HG03442 (cell line): ENCODE measurements around the gene APOL4.
"Not testable (repeated sequence)": the region's sequence is repeated elsewhere in the genome, so short reads cannot be mapped to it uniquely, and the experiment has no call there.

Experiments
- ATAC-seq: cut with Tn5 transposase; IDR thresholded peaks from one replicate; pipeline ENCODE4 v1.9.1; 2021; ENCODE audit warnings: mild to moderate bottlenecking, moderate library complexity; ENCODE audit not compliant: unreplicated experiment

APOL4 gene

GRCh38 chr22:36201630-36202319, at the start of gene APOL4:
TSS of gene APOL4 (minus strand) at chr22:36201809. CDS start at chr22:36201734, 75 bp downstream.
- no peak for ATAC-seq

DNA sequence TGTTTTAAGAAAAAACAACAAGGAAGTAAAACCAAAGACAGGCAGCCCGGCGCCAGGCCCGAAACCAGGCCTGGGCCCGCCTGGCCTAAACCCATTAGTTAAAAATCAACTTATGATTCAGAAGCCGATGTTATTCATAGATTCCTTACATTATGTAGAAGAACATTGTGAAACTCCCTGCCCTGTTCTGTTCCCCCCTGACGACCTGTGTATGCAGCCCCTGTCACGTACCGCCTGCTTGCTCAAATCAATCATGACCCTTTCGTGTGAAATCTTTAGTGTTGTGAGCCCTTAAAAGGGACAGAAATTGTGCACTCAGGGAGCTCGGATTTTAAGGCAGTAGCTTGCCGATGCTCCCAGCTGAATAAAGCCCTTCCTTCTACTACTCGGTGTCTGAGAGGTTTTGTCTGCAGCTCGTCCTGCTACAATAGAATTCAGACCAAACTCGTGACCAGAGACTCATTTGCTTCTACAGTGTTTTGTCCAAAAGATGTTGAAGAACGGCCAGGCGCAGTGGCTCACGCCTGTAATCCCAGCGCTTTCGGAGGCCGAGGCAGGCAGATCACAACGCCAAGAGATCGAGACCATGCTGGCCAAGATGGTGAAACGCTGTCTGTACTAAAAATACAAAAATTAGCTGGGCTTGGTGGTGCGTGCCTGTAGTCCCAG, 48.8 kb upstream of the APOL4 start:
- ATAC-seq, result not testable (repeated sequence)

DNA sequence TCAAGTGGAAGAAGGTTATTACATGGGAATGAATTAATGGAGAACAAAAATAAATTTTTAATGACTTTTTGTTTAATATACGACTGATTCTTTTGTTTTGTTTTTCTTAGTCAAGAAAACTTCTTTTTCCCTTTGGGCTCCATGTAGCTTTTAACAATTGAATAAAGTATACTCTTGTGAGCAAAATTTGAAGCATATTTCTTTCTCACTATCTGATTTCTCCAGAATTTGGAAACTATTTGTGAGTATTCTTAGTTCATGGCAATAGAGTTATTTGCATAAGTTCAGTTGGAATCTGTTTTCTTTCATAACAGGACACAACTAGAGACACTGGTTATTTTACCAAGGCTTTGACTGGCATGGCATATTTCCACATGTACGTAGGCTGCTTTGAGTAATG, 47.6 kb upstream of the APOL4 start:
- ATAC-seq, result no peak

- no peak for ATAC-seq
These were observed 46.3 kb upstream of the APOL4 start for GRCh38 chr22:36247955-36248354.

- no peak for ATAC-seq
These were observed 45.1 kb upstream of the APOL4 start for GRCh38 chr22:36246718-36247117.

GRCh38 chr22:36245805-36246356, 44.3 kb upstream of the APOL4 start:
- ATAC-seq, result no peak

GRCh38 chr22:36244522-36245391, 43.1 kb upstream of the APOL4 start:
- ATAC-seq, result no peak

DNA sequence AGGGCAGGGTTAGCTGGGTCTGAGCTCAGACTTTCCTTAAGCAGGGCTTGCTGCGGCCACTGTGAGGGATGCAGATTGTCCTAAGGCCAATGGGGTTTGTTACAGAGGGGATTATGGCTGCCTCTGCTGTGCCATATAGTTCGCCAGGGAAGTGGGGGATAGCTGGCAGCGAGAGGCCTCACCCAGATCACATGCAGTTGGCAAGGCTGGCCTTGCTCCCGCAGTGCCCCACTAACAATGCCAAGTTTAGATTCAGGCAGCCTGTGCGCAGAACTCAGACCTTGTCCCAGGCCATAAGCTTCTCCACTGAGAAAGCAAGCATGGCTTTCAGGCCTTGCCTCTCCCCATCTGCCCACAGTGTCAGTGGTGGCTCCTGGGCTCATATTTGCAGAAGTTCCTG, 42.4 kb upstream of the APOL4 start:
- ATAC-seq, result no peak

DNA sequence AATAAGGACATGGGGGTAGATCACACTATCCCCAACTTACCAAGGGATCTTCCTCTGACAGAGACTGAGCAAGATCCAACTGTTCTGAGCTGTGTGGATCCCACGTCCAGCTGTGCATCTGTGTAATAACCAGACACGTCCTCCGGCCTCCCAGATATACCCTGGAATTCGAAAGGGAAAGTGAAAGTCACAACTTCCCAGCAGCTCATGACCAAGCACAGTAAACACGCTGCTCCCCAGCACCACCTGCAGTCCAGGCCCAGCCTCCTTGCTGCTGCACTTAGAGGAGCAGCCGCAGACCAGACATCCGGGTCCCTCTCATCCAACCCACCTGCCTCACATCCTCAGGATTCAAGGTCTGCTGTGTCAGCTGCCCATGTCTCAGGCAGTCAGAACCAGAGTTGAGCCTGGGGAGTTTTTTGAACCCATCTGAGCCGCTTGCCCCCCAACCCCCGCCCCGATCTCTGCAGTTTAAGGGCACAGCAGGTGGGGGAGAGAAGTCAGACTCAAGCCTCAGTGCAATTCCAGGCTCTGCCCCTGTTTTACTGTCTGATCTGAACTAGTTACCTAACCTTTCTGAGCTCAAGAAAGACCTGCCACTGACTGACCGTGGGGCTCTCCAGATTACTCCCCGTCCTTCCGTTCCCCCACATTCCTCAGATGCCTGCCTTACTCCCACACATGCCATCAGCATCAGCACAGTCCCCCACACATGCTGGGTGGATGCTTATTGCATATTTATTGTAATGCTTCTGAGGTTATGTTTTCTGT, 38.0 kb upstream of the APOL4 start, which contains the start of gene APOL2:
Gene APOL2, minus strand, starts transcription at position 127 of the 771 bp plus-strand sequence. CDS start 6,365 bp downstream, outside the sequence.
- ATAC-seq, result peak; percentile 85

DNA sequence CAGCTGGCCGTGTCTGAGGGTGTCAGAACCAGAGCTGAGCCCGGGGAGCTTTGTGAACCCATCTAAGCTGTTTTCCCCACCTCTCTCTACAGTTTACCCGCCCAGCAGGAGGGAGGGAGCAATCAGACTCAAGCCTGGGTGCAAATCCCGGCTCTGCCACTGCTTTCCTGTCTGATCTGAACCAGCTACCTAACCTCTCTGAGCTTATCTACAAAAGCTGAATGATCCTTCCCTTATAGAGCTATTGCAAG, 37.5 kb upstream of the APOL4 start:
- no peak for ATAC-seq

DNA sequence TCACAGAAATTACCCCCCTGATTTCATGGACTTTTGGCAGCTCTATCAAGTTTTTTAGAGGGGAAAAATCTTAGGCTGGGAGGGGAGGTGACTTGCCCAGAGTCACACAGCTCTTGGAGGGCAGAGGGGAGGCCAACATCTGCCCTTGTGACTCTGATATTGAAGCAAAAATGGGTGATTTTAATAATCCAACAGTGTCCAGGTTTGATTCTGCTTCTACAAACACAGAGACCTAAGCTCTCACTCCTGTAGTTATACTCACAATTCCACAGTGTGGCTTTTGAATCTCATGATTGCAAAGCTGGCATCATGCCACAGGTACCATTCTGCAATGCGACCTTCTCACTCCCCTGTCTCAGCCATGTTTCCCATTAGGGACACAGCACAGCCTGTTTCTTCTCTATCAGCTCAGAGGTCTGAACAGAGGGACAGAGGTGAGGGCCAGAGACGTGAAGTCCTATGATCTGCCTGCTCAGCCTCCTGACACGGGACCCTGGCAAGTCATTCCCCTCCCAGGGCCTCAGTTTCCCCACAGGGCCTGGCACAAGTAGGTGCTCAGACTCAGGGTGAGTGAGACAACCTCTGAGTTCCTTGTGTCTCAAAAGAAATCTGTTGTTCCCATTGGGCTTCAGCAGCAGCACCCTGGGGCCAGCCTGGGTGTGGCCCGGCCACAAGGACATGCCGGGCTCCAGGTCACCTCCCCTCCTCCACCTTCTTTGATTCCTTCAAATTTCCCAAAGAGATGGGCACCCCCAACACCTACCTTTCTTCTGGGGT, 37.0 kb upstream of the APOL4 start:
- ATAC-seq, result no peak

DNA sequence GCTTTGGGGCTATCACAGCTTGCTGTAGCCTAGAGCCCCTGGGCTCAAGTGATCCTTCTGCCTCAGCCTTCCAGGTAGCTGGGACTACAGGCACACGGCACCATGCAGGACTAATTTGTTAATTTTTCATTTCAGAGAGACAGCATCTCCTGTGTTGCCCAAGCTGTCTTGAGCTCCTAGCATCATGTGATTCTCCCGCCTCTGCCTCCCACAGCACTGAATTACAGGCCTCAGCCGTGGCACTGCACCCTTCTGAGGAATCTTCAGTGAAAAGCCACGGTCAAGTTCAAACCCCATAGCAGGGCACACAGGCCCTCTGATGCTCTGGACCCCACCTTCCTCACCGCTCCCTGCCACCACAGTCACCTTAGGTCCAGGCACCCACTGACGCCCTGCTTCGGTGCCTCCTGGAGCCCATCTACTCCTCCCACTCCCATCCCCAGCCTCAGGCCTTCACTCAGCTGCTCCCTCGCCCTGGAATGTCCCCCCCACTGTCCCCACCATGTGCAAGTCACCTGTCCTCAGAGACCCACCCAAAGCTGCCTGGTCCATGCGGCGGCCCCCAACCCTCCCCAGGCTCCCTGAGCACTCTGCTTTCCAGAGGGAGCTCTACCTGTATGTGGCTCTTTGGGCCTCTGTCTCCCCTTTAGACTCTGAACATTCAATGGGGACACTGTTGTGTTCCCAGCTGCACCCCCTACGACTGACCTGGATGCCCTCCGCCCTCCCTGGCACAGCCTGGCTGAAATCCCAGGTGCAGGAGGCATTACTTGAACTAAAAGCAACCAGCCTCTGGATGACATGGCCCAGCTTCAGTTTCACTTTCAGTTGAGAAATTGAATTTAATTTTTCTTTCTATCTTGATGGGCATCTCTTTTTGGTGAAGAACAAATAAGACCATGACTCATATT, 36.1 kb upstream of the APOL4 start:
- ATAC-seq, result no peak

- ATAC-seq, result no peak
These were observed 35.0 kb upstream of the APOL4 start for GRCh38 chr22:36236388-36237319.

DNA sequence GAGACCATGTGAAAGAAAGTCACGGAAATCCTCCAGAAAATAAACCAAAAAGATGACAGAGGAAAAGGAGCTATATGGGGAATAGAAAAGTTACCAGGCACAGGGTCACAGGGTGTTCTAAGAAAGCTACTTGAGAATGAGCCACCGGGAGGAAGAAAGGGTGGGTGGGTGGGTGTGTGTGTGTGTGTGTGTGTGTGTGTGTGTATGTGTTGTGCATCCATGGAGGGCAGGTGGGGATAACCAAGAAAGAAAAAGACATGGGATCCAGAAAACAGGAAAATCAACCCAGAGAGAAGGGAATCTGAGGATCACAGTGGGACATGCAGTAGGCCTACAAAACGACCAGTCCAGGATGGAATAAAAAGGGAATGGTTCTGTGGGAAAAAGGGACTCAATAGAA, 34.0 kb upstream of the APOL4 start:
- no peak for ATAC-seq

DNA sequence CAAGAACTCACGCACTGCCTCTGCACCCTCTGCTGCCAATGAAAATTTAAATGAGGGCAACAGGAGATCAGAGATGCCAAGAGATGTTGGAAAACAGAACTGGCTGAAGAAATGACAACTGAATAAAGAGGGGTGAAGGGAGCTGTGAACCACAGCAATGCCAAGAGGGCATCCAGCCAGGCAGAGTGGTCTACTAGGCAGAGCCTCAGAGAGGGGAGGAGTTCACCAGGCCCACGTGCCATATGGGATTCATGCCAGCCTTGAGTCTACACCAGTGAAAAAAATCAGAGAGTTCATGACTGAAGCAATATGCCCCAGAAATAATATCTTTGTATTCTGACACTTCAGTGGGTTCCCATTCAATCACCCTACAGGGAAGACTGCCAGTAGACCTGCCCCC, 33.3 kb upstream of the APOL4 start:
- no peak for ATAC-seq

GRCh38 chr22:36234213-36234612, 32.6 kb upstream of the APOL4 start:
- ATAC-seq, result no peak

DNA sequence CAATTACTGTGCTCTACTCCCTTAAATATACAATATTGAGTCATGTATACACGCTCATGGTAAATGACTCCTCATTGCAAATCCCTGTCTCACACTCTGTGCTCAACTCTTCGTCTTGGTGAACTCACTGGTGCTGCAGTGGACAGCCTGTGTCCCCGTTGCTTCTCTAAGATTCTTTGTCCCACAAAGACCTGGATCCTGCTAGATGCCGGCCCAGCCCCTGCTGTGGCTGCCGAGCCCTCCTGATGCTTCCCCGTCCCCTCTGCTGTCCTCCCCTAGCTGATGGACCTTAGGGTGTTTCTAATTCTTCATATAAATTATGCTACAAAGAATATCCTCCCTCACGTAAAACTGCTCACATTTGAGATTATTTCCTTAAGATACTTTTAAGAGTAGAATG, 32.2 kb upstream of the APOL4 start:
- ATAC-seq, result no peak
